Thyroid gland (tissue), 4 donors: ENCODE results near the gene RABGAP1.

Experiments
- POLR2A ChIP-seq, 2 donors: fragments of 450-650 bp; IDR thresholded peaks; one replicate each; pipeline ENCODE4 v1.6.1; 2017; ENCODE audit warnings: antibody characterized with exemption in 2 of 2, mild to moderate bottlenecking in 2 of 2, moderate library complexity in 1 of 2
- TF ChIP-seq, protein P1 (sequence below), 6 experiments: fragments of 200-600 bp in 3 of 6; fragments of 450-650 bp in 3 of 6; sonication (generic) in 3 of 6; IDR thresholded peaks; one replicate each; pipeline ENCODE4 v1.5.1; 2016 to 2019; ENCODE audit warnings: antibody characterized with exemption in 6 of 6, mild to moderate bottlenecking in 2 of 6, inconsistent platforms in 1 of 6, moderate library complexity in 1 of 6

DNA sequence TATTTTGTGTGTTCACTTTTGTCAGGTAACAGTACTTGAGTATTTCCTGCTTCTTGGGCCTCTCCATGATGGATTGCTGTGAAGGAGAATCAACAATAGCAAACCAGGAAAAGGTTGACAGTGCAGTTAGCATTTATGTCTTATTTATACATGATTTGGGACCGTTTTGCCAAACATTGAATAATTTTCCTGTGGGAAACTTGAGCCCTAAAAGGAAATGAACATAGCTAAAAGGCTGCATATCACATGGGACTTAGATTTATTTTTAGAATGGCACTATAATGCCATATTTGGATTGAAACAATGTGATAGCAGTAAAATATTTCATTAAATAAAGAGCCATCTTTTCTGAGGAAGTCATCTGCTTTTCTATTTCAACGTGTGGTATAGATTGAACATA lies 107.9 kb downstream of the RABGAP1 start:
- TF ChIP-seq, protein P1, sequence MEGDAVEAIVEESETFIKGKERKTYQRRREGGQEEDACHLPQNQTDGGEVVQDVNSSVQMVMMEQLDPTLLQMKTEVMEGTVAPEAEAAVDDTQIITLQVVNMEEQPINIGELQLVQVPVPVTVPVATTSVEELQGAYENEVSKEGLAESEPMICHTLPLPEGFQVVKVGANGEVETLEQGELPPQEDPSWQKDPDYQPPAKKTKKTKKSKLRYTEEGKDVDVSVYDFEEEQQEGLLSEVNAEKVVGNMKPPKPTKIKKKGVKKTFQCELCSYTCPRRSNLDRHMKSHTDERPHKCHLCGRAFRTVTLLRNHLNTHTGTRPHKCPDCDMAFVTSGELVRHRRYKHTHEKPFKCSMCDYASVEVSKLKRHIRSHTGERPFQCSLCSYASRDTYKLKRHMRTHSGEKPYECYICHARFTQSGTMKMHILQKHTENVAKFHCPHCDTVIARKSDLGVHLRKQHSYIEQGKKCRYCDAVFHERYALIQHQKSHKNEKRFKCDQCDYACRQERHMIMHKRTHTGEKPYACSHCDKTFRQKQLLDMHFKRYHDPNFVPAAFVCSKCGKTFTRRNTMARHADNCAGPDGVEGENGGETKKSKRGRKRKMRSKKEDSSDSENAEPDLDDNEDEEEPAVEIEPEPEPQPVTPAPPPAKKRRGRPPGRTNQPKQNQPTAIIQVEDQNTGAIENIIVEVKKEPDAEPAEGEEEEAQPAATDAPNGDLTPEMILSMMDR (IDR thresholded peaks at IDR 0.05): no peak
- TF ChIP-seq POLR2A (IDR thresholded peaks at IDR 0.05): no peak
